Measurements from ENCODE around the gene PABPN1L.

DNA sequence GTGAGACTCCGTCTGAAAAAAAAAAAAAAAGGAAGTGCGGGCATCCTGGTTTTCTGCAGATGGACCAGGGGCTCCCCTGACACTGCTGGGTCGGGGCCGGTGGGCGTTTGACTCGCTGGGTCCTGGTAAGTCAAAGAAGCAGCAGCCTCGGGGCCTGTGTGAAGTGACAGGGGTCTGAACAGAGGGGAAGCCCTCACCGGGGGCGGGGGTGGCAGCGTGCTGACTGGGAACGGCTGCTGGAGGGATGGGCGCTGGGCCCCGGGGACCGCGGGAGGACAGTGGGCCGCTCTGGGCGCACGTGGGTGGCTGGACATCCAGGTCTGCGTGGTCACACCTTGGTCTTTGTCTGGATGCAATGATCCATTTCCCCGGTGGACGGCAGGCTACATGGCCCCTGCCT, 17.9 kb downstream of the PABPN1L start:
- TF ChIP-seq, protein P1, sequence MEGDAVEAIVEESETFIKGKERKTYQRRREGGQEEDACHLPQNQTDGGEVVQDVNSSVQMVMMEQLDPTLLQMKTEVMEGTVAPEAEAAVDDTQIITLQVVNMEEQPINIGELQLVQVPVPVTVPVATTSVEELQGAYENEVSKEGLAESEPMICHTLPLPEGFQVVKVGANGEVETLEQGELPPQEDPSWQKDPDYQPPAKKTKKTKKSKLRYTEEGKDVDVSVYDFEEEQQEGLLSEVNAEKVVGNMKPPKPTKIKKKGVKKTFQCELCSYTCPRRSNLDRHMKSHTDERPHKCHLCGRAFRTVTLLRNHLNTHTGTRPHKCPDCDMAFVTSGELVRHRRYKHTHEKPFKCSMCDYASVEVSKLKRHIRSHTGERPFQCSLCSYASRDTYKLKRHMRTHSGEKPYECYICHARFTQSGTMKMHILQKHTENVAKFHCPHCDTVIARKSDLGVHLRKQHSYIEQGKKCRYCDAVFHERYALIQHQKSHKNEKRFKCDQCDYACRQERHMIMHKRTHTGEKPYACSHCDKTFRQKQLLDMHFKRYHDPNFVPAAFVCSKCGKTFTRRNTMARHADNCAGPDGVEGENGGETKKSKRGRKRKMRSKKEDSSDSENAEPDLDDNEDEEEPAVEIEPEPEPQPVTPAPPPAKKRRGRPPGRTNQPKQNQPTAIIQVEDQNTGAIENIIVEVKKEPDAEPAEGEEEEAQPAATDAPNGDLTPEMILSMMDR (IDR thresholded peaks at IDR 0.05) = no peak
- TF ChIP-seq EP300 (IDR thresholded peaks at IDR 0.05) (no peak), POLR2A (IDR thresholded peaks at IDR 0.05) (no peak)

All from ovary (tissue), 3 donors.